Transverse colon (tissue), 4 donors: ENCODE results near the gene INSL4. TPM values are rescaled to one million over a fixed set of nuclear protein-coding genes. Genes with fewer than 3 reads are reported as not detected.

Experiments
- DNase-seq: peaks from one replicate; pipeline ENCODE4 v3.0.0-alpha.2; 2019
- H3K27ac ChIP-seq, 4 donors: fragments of 200-600 bp; sonication (generic); 2 replicates each; pipeline ENCODE4 v1.5.1; 2016 to 2018; ENCODE audit warnings: inconsistent platforms in 4 of 4
- H3K27me3 ChIP-seq: fragments of 200-600 bp; sonication (generic); 2 replicates; pipeline ENCODE4 v1.5.1; 2017; ENCODE audit warnings: inconsistent platforms
- H3K36me3 ChIP-seq, 4 donors: fragments of 200-600 bp; sonication (generic); 2 replicates each; pipeline ENCODE4 v1.5.1; 2017 to 2019; ENCODE audit warnings: inconsistent platforms in 4 of 4
- H3K4me1 ChIP-seq, 4 donors: fragments of 200-600 bp; sonication (generic); 2 replicates each; pipeline ENCODE4 v1.5.1; 2017 to 2020; ENCODE audit warnings: inconsistent platforms in 4 of 4
- H3K4me3 ChIP-seq, 4 donors: fragments of 200-600 bp; sonication (generic); 1 replicate in 1 of 4; 2 replicates in 3 of 4; pipeline versions ENCODE4 v1.5.1 to v1.6.1; 2017 to 2019; ENCODE audit warnings: inconsistent platforms in 4 of 4
- H3K9me3 ChIP-seq, 2 donors: fragments of 200-600 bp; sonication (generic); 2 replicates each; pipeline ENCODE4 v1.5.1; 2017 to 2019; ENCODE audit warnings: inconsistent platforms in 2 of 2
- EP300 ChIP-seq: sonication (generic); formaldehyde crosslinking; IDR thresholded peaks from one replicate; pipeline ENCODE4 v1.6.1; 2017; ENCODE audit warnings: antibody characterized with exemption, low read depth
- POLR2A ChIP-seq: fragments of 450-650 bp; IDR thresholded peaks from one replicate; pipeline ENCODE4 v1.6.1; 2016; ENCODE audit warnings: antibody characterized with exemption, mild to moderate bottlenecking, moderate library complexity
- POLR2AphosphoS5 ChIP-seq, 3 donors: sonication (generic); formaldehyde crosslinking; IDR thresholded peaks; one replicate each; pipeline ENCODE4 v1.6.1; 2016; ENCODE audit warnings: antibody characterized with exemption in 3 of 3
- WGBS, 2 donors: methylation state at CpG; one replicate each; pipeline ENCODE4 v1.1.5; 2018; ENCODE audit warnings: low coverage in 1 of 2; 5-methylcytosine and 5-hydroxymethylcytosine counted together
- in situ Hi-C, 4 donors: fragments of 200-750 bp; cut with MboI; loops; one replicate each; pipeline versions ENCODE4 v1.15.0 to v1.15.1; 2017; ENCODE audit warnings: low sequenced_read_pairs in 3 of 4, low pct_ligation_motif_present in 1 of 4, low pct_unique_long_range_greater_than_20kb in 1 of 4
- intact Hi-C: fragments of 100-400 bp; cut with DNase I; formaldehyde crosslinking; loops from one replicate; pipeline ENCODE4 v1.15.1; 2023; ENCODE audit warnings: low total_unique reads
- small RNA-seq, 4 donors: library from RNA; depleted of rRNA; stranded (forward); fragments of <200 nt; gene quantifications; one replicate each; pipeline ENCODE3, GENCODE V24; 2016
- total RNA-seq, 4 donors: library from RNA; depleted of rRNA; stranded (reverse); fragments of >200 nt; gene quantifications; one replicate each; pipeline ENCODE4 v1.1.0, GENCODE V29; 2016
- TF ChIP-seq, protein P1 (sequence below), 5 experiments: fragments of 200-600 bp in 3 of 5; fragments of 450-650 bp in 2 of 5; sonication (generic) in 3 of 5; IDR thresholded peaks; 1 replicate in 2 of 5; 2 replicates in 3 of 5; pipeline ENCODE4 v1.5.1; 2016 to 2017; ENCODE audit warnings: antibody characterized with exemption in 5 of 5, inconsistent platforms in 3 of 5, mild to moderate bottlenecking in 2 of 5, moderate library complexity in 1 of 5

Gene INSL4
- total RNA-seq, 4 donors from 2014 or later: not detected

DNA sequence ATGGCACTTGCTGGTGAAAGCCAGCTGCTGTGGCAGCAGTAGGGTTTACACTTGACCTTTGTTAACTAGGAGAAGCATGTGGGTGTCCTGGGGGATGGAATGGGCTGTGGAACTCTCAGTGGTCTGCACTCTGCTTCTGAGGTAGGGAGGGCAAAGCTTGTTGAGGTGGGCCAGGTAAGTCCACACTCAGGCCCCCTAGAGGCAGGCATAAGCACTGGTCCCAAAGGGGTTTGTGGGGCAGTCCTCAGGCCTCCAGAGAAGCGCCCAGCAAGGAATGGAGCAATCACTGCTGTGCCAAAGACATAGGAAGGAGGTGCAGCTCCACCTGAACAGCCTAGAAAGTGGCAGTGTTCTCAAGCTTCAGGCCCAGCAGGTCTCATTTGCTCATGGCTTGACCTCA, 34.7 kb downstream of the INSL4 start:
- in situ Hi-C loops: no loop called here
- Histone ChIP-seq H3K4me3 (no peak overlapping the region), H3K27ac (no peak overlapping the region), H3K9me3 (no peaks in the 10 kb centered on the region), H3K4me1 (peaks cover 0 to 5% (median 0%) of the 10 kb centered on the region in 4 donors), H3K27me3 (no peaks in the 10 kb centered on the region), H3K36me3 (no peaks in the 10 kb centered on the region)
- no peak for DNase-seq
- 57% methylated on average over 1 of the region's 1 CpG; no CpG with 5 or more reads in 1 of the 2 donors for WGBS, 2 donors
- TF ChIP-seq POLR2A (no peak), POLR2AphosphoS5 (IDR thresholded peaks at IDR 0.05) (no peak), EP300 (no peak)
- TF ChIP-seq, protein P1, sequence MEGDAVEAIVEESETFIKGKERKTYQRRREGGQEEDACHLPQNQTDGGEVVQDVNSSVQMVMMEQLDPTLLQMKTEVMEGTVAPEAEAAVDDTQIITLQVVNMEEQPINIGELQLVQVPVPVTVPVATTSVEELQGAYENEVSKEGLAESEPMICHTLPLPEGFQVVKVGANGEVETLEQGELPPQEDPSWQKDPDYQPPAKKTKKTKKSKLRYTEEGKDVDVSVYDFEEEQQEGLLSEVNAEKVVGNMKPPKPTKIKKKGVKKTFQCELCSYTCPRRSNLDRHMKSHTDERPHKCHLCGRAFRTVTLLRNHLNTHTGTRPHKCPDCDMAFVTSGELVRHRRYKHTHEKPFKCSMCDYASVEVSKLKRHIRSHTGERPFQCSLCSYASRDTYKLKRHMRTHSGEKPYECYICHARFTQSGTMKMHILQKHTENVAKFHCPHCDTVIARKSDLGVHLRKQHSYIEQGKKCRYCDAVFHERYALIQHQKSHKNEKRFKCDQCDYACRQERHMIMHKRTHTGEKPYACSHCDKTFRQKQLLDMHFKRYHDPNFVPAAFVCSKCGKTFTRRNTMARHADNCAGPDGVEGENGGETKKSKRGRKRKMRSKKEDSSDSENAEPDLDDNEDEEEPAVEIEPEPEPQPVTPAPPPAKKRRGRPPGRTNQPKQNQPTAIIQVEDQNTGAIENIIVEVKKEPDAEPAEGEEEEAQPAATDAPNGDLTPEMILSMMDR (IDR thresholded peaks at IDR 0.05): no peak
- intact Hi-C loops: no loop called here

DNA sequence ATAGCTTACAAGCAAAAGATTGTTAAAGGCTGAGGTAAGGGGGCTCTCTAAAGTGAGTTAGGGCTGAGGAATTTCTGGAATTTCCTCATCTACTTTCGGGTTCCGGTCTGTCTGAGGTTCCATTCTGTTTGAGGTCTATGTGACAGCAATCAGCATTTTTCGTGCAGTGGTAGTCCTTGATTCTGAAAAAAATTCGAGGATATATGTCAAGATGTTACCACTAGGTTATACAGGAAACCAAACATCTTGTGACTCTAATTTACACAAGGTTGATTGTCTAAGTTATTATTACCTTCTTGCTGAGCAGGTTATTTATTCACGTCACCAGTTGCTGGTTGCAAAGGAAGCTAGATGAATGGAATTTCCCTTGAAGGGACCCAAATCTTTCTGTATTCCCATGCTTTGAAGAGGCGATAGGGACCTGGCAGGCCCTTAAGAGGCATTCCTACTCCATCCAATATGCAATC, 38.1 kb downstream of the INSL4 start:
- intact Hi-C loops: no loop called here
- no peak for DNase-seq
- no peaks in the 10 kb centered on the region for H3K4me1 ChIP-seq
- H3K27me3 ChIP-seq: no peaks in the 10 kb centered on the region
- in situ Hi-C loops: no loop called here
- 23 to 59% methylated on average over 3 to 6 of the region's 6 CpGs for WGBS, 2 donors
- H3K4me3 ChIP-seq: no peak overlapping the region
- TF ChIP-seq POLR2AphosphoS5 (IDR thresholded peaks at IDR 0.05): no peak
- TF ChIP-seq, protein P1 (IDR thresholded peaks at IDR 0.05): no peak
- TF ChIP-seq POLR2A: no peak
- TF ChIP-seq EP300: no peak
- H3K9me3 ChIP-seq: no peaks in the 10 kb centered on the region
- no peak overlapping the region for H3K27ac ChIP-seq
- H3K36me3 ChIP-seq: no peaks in the 10 kb centered on the region

- Histone ChIP-seq H3K27ac (no peak overlapping the region), H3K36me3 (no peaks in the 10 kb centered on the region), H3K27me3 (no peaks in the 10 kb centered on the region), H3K9me3 (no peaks in the 10 kb centered on the region), H3K4me1 (no peaks in the 10 kb centered on the region), H3K4me3 (no peak overlapping the region)
- no peak for DNase-seq
- WGBS, 2 donors: 87 to 95% methylated on average over 2 of the region's 2 CpGs
- in situ Hi-C loops (loop anchor here in 1 of 4 donors (25.0 kb wide), 1 partner anchor 87 kb away; the partner anchor contains the start of gene INSL6), intact Hi-C loops (no loop called here)
- TF ChIP-seq, protein P1 (IDR thresholded peaks at IDR 0.05): no peak
- no peak for TF ChIP-seq POLR2A
- TF ChIP-seq EP300: no peak
- TF ChIP-seq POLR2AphosphoS5 (IDR thresholded peaks at IDR 0.05): no peak
These were observed 43.6 kb downstream of the INSL4 start for GRCh38 chr9:5274770-5275169.

- Histone ChIP-seq H3K27me3 (no peaks in the 10 kb centered on the region), H3K9me3 (no peaks in the 10 kb centered on the region), H3K4me1 (no peaks in the 10 kb centered on the region), H3K27ac (no peak overlapping the region), H3K4me3 (no peak overlapping the region), H3K36me3 (no peaks in the 10 kb centered on the region)
- DNase-seq: no peak
- 36 to 53% methylated on average over 2 of the region's 2 CpGs for WGBS, 2 donors
- in situ Hi-C loops (loop anchor here in 1 of 4 donors (25.0 kb wide), 1 partner anchor 91 kb away; the partner anchor contains the start of gene INSL6), intact Hi-C loops (no loop called here)
- TF ChIP-seq, protein P1 (IDR thresholded peaks at IDR 0.05): no peak
- TF ChIP-seq EP300 (no peak), POLR2A (no peak)
These were observed 47.3 kb downstream of the INSL4 start for GRCh38 chr9:5278486-5278885.

Small RNA genes within 50 kb of the gene (small RNA-seq; reads per million reads assigned to genes)
- 0 reads per million in 4 donors for gene AL133547.1

Other genes with a start within 250 kb of the INSL4 start
- 10 to 100 TPM in 3 of 4 donors, 1 to 10 TPM in 1; 8.0 to 27.6 (median 17.4) TPM for gene JAK2, start 246.1 kb upstream of the INSL4 start, total RNA-seq
- gene INSL6, start 45.8 kb upstream of the INSL4 start, total RNA-seq: not detected
- gene RLN2, start 73.3 kb downstream of the INSL4 start, total RNA-seq: not detected
- gene RLN1, start 108.5 kb downstream of the INSL4 start, total RNA-seq: under 1 TPM in 1 of 4 donors, not detected in 3; 0.79 TPM
- gene PLGRKT, start 206.5 kb downstream of the INSL4 start, total RNA-seq: 10 to 100 TPM in 2 of 4 donors, 1 to 10 TPM in 2; 1.6 to 58.3 (median 16.5) TPM
- 1 to 10 TPM in 2 of 4 donors, under 1 TPM in 1, not detected in 1; 0.80 to 2.9 (median 1.2) TPM for gene CD274, start 219.1 kb downstream of the INSL4 start, total RNA-seq